Muscle of leg (tissue), 11 donors: Measurements from ENCODE around the gene LRRC8C. TPM values are rescaled to one million over a fixed set of nuclear protein-coding genes. Genes with fewer than 3 reads are reported as not detected.

Experiments used
- DNase-seq: peaks from one replicate; pipeline ENCODE4 v3.0.0; 2013
- H3K27ac ChIP-seq: one replicate; pipeline ENCODE4 v1.5.1; 2013; ENCODE audit warnings: mild to moderate bottlenecking, low read length, control low read depth
- H3K27me3 ChIP-seq: one replicate; pipeline ENCODE4 v1.6.1; 2013; ENCODE audit warnings: low read length; ENCODE audit not compliant: control insufficient read depth, insufficient read depth
- H3K36me3 ChIP-seq: one replicate; pipeline ENCODE4 v1.6.1; 2013; ENCODE audit warnings: low read length; ENCODE audit not compliant: control insufficient read depth, insufficient read depth
- H3K4me1 ChIP-seq: one replicate; pipeline ENCODE4 v1.6.1; 2013; ENCODE audit warnings: low read length; ENCODE audit not compliant: control insufficient read depth, insufficient read depth
- H3K4me3 ChIP-seq: one replicate; pipeline ENCODE4 v1.5.1; 2013; ENCODE audit warnings: low read length, control low read depth
- H3K9me3 ChIP-seq: replicated peaks from 2 replicates; pipeline ENCODE4 v1.6.1; 2013; ENCODE audit warnings: low read depth, low read length; ENCODE audit not compliant: control insufficient read depth
- WGBS: methylation state at CpG from one replicate; pipeline ENCODE4 v1.1.5; 2013; ENCODE audit warnings: missing lambda C conversion rate; ENCODE audit not compliant: insufficient coverage; 5-methylcytosine and 5-hydroxymethylcytosine counted together
- polyA plus RNA-seq, 8 donors: library from polyadenylated mRNA; unstranded; fragments of 120-200 nt; gene quantifications; one replicate each; pipeline versions ENCODE4 v1.2.1 to v1.2.3, GENCODE V29; 2013; ENCODE audit warnings: inconsistent platforms in 1 of 8, low replicate concordance in 1 of 8; ENCODE audit not compliant: insufficient read length in 8 of 8, insufficient read depth in 1 of 8
- total RNA-seq: library from RNA; stranded (reverse); fragments of 120-200 nt; gene quantifications from one replicate; pipeline ENCODE4 v1.2.4, GENCODE V29; 2013

Gene LRRC8C
- total and polyA plus RNA-seq, 9 donors: 5.3 to 11.2 (median 7.4) TPM

GRCh38 chr1:89594096-89594740, 38.7 kb upstream of the LRRC8C start:
- Histone ChIP-seq H3K9me3 (no peaks in the 10 kb centered on the region), H3K36me3 (no peaks in the 10 kb centered on the region), H3K4me1 (no peaks in the 10 kb centered on the region), H3K4me3 (no peak overlapping the region), H3K27me3 (no peaks in the 10 kb centered on the region), H3K27ac (no peak overlapping the region)
- no peak for DNase-seq
- WGBS: no CpG with 5 or more reads among the region's 4 CpGs

GRCh38 chr1:89596698-89597097, 36.2 kb upstream of the LRRC8C start:
- no CpG with 5 or more reads among the region's 2 CpGs for WGBS
- H3K36me3 ChIP-seq: no peaks in the 10 kb centered on the region
- no peak overlapping the region for H3K27ac ChIP-seq
- H3K4me3 ChIP-seq: no peak overlapping the region
- no peak for DNase-seq
- no peaks in the 10 kb centered on the region for H3K4me1 ChIP-seq
- H3K9me3 ChIP-seq: no peaks in the 10 kb centered on the region
- H3K27me3 ChIP-seq: no peaks in the 10 kb centered on the region

GRCh38 chr1:89598450-89599331, 34.2 kb upstream of the LRRC8C start:
- H3K4me3 ChIP-seq: no peak overlapping the region
- DNase-seq: peak; percentile 44

GRCh38 chr1:89599332-89599630, 33.6 kb upstream of the LRRC8C start:
- Histone ChIP-seq H3K36me3 (no peaks in the 10 kb centered on the region), H3K27ac (no peak overlapping the region), H3K9me3 (no peaks in the 10 kb centered on the region), H3K4me3 (no peak overlapping the region), H3K4me1 (peaks cover 5% of the 10 kb centered on the region), H3K27me3 (no peaks in the 10 kb centered on the region)
- no CpG with 5 or more reads among the region's 2 CpGs for WGBS
- no peak for DNase-seq

More at GRCh38 chr1:89598450-89599331, 34.2 kb upstream of the LRRC8C start:
- 100% methylated on average over 1 of the region's 5 CpGs for WGBS
- Histone ChIP-seq H3K36me3 (no peaks in the 10 kb centered on the region), H3K4me1 (peaks cover 5% of the 10 kb centered on the region), H3K9me3 (no peaks in the 10 kb centered on the region), H3K27me3 (no peaks in the 10 kb centered on the region), H3K27ac (no peak overlapping the region)

- H3K27ac ChIP-seq: no peak overlapping the region
- no peaks in the 10 kb centered on the region for H3K36me3 ChIP-seq
- H3K4me3 ChIP-seq: no peak overlapping the region
- WGBS: 84% methylated on average over 2 of the region's 3 CpGs
- no peaks in the 10 kb centered on the region for H3K27me3 ChIP-seq
- no peak for DNase-seq
- peaks cover 5% of the 10 kb centered on the region for H3K4me1 ChIP-seq
- H3K9me3 ChIP-seq: no peaks in the 10 kb centered on the region
Observed at GRCh38 chr1:89600451-89601224, 32.3 kb upstream of the LRRC8C start.

GRCh38 chr1:89602871-89603404, 30.0 kb upstream of the LRRC8C start:
- Histone ChIP-seq H3K27ac (no peak overlapping the region), H3K4me3 (no peak overlapping the region), H3K9me3 (no peaks in the 10 kb centered on the region), H3K4me1 (peaks cover 5% of the 10 kb centered on the region), H3K27me3 (no peaks in the 10 kb centered on the region), H3K36me3 (no peaks in the 10 kb centered on the region)
- WGBS: 74% methylated on average over 5 of the region's 6 CpGs
- no peak for DNase-seq

DNA sequence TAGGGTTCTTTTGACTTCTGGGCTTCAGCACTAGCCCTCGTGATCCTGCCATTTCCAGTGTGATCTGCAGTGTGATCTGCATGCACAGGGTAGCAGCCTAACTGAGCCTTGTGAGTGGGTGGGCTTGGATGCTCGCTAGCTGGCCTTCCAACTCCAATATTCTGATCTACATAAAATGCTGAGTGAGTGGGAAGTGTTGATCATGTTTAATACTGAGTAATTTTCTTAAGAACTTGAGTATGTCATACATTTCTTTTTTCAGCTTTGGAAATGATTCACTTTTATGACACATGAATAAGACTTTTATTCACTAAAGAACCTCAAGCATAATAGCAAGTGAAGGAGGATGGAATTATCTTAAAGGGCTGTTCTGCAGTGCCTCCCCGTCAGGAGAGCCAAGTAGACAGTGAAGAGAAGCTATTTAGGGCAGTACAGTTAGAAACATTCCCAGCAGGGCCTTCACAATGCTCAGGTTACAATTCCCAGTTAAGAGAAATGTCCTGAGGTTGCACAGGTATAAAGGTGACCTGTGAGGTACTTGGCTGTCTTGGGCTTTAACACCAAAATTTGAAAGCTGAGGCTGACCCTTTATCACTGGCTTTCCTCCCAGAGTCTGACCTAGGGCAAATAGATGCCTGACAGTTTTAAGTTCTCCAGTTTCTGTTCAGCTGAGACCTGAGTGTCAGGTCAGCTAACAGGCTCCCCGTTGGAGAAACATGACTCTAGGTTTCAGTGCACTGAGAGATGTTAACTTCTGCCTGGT, 29.1 kb upstream of the LRRC8C start:
- H3K36me3 ChIP-seq: no peaks in the 10 kb centered on the region
- H3K4me3 ChIP-seq: no peak overlapping the region
- H3K27me3 ChIP-seq: no peaks in the 10 kb centered on the region
- H3K4me1 ChIP-seq: peaks cover 5% of the 10 kb centered on the region
- no peaks in the 10 kb centered on the region for H3K9me3 ChIP-seq
- DNase-seq: no peak
- 43% methylated on average over 2 of the region's 4 CpGs for WGBS
- H3K27ac ChIP-seq: no peak overlapping the region

GRCh38 chr1:89604414-89604735, 28.5 kb upstream of the LRRC8C start:
- Histone ChIP-seq H3K27ac (no peak overlapping the region), H3K4me1 (peaks cover 5% of the 10 kb centered on the region), H3K9me3 (no peaks in the 10 kb centered on the region), H3K4me3 (no peak overlapping the region), H3K27me3 (no peaks in the 10 kb centered on the region), H3K36me3 (no peaks in the 10 kb centered on the region)
- DNase-seq: no peak
- WGBS: 100% methylated on average over 2 of the region's 3 CpGs

- no peaks in the 10 kb centered on the region for H3K27me3 ChIP-seq
- H3K27ac ChIP-seq: no peak overlapping the region
- H3K4me3 ChIP-seq: no peak overlapping the region
- DNase-seq: no peak
- no peaks in the 10 kb centered on the region for H3K9me3 ChIP-seq
- no peaks in the 10 kb centered on the region for H3K36me3 ChIP-seq
- H3K4me1 ChIP-seq: peaks cover 5% of the 10 kb centered on the region
- WGBS: 67% methylated on average over 2 of the region's 2 CpGs
Observed at GRCh38 chr1:89605692-89606091, 27.2 kb upstream of the LRRC8C start.
